Activated CD8-positive, alpha-beta T cell treated with anti-CD3 and anti-CD28 coated beads for 36 hours (primary cell): ENCODE results near the gene CCDC171. TPM values are rescaled to one million over a fixed set of nuclear protein-coding genes. Genes with fewer than 3 reads are reported as not detected.

Experiments
- ATAC-seq: fragments of 200-7000 bp; cut with Tn5 transposase; one replicate; pipeline ENCODE4 v1.10.0; 2021; ENCODE audit warnings: mild to moderate bottlenecking, moderate library complexity
- CTCF ChIA-PET: fragments of 350-600 bp; sonication (Branson Sonifier 250); formaldehyde crosslinking; loops from one replicate; lab custom pipeline; 2021; ENCODE audit warnings: antibody characterized with exemption; lab: Charles Lee
- POLR2A ChIA-PET: fragments of 350-600 bp; sonication (Branson Sonifier 250); formaldehyde crosslinking; loops from one replicate; lab custom pipeline; 2021; ENCODE audit warnings: antibody characterized with exemption; lab: Charles Lee
- DNase-seq: peaks from one replicate; pipeline ENCODE4 v3.0.0-alpha.2; 2020
- H3K27ac Mint-ChIP-seq: one replicate; pipeline ENCODE4 v1.8.0; 2021; ENCODE audit warnings: mild to moderate bottlenecking, mixed read lengths
- H3K27me3 Mint-ChIP-seq: one replicate; pipeline ENCODE4 v1.8.0; 2021; ENCODE audit warnings: mixed read lengths
- H3K36me3 Mint-ChIP-seq: one replicate; pipeline ENCODE4 v1.8.0; 2021; ENCODE audit warnings: low read depth, mixed read lengths
- H3K4me1 Mint-ChIP-seq: one replicate; pipeline ENCODE4 v1.8.0; 2021; ENCODE audit warnings: low read depth, mixed read lengths
- H3K4me3 Mint-ChIP-seq: one replicate; pipeline ENCODE4 v1.8.0; 2021; ENCODE audit warnings: mild to moderate bottlenecking, moderate library complexity, mixed read lengths
- H3K9me3 Mint-ChIP-seq: one replicate; pipeline ENCODE4 v1.8.0; 2021; ENCODE audit warnings: mixed read lengths
- intact Hi-C: fragments of 100-400 bp; cut with micrococcal nuclease; formaldehyde crosslinking; loops from one replicate; pipeline ENCODE4 v1.10.0; 2022
- total RNA-seq, 2 experiments: library from RNA; stranded (reverse); gene quantifications; one replicate each; pipeline ENCODE4 v1.2.3, GENCODE V29; 2021
- TF ChIP-seq, protein P1 (sequence below): fragments of 200-600 bp; IDR thresholded peaks from one replicate; pipeline ENCODE4 v1.8.0; 2022; ENCODE audit warnings: antibody characterized with exemption, mild to moderate bottlenecking

The CCDC171 gene
- total RNA-seq, 2 experiments from 2014 or later, result 2.1 to 2.3 TPM

DNA sequence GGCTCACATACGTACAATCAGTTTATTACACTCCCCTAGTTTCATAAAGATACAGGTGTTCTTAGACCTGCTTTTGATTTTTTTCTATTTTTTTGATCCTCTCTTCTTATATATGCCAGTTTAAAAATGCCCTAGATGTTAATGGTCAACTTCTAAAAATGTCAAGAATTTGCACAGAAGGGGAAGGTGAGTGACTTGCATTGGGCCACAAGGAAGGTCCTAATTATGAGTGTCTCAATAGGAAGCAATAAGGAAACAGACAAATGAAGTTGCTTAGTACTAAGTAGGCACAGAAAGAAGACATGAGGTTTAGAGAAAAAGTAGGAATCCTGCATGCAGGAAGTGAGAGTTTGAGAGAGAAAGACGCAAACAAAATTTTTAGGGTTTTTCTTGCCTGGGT is 3.2 kb upstream of the CCDC171 start:
- ChIA-PET CTCF (no interaction called here), POLR2A (interaction anchor here (0.6 to 1.4 kb wide), 3 partner anchors 10 to 275 kb away, joined by 3 to 5 read pairs (median 4); no protein-coding TSS in a partner anchor)

DNA sequence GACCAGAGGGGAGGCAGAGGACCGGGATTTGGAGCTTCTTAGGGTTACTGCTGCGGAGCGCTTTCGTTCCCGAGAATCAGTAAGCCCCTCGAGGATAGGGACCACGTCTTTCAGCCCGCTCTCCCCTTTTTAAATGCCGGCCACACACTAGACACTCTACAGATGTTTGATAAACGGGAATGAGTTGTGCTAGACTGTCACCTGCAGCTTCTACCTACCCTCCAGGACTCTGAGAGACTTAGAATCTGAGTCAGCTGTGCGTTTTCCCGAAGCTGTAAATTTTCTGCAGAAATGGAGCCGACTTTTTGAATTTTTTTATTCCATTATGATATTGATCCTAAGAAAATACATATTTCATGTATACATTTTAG is 670 bp downstream of the CCDC171 start:
- Mint-ChIP-seq H3K4me3 (peak overlapping the region; percentile 88), H3K27ac (peak overlapping the region; percentile 90), H3K27me3 (no peaks in the 10 kb centered on the region), H3K9me3 (no peaks in the 10 kb centered on the region), H3K36me3 (no peaks in the 10 kb centered on the region), H3K4me1 (peaks cover 7% of the 10 kb centered on the region)
- intact Hi-C loops, result loop anchor here (5.0 kb wide), 2 partner anchors 41 to 54 kb away; partner anchors contain the start of gene PSIP1
- ChIA-PET POLR2A (interaction anchor here (0.7 to 2.4 kb wide), 5 partner anchors 9 to 130 kb away, joined by 3 to 27 read pairs (median 3); partner anchors contain the start of genes PSIP1 and SNAPC3), CTCF (interaction anchor here (1.3 to 4.4 kb wide), 7 partner anchors 14 to 341 kb away, joined by 4 to 42 read pairs (median 5); no protein-coding TSS in a partner anchor)
- ATAC-seq, result peak; percentile 3
- TF ChIP-seq, protein P1, sequence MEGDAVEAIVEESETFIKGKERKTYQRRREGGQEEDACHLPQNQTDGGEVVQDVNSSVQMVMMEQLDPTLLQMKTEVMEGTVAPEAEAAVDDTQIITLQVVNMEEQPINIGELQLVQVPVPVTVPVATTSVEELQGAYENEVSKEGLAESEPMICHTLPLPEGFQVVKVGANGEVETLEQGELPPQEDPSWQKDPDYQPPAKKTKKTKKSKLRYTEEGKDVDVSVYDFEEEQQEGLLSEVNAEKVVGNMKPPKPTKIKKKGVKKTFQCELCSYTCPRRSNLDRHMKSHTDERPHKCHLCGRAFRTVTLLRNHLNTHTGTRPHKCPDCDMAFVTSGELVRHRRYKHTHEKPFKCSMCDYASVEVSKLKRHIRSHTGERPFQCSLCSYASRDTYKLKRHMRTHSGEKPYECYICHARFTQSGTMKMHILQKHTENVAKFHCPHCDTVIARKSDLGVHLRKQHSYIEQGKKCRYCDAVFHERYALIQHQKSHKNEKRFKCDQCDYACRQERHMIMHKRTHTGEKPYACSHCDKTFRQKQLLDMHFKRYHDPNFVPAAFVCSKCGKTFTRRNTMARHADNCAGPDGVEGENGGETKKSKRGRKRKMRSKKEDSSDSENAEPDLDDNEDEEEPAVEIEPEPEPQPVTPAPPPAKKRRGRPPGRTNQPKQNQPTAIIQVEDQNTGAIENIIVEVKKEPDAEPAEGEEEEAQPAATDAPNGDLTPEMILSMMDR, result no peak
- no peak for DNase-seq

More for the DNA sequence above, 3.2 kb upstream of the CCDC171 start:
- Mint-ChIP-seq H3K27me3 (no peaks in the 10 kb centered on the region), H3K4me1 (peaks cover 7% of the 10 kb centered on the region), H3K4me3 (no peak overlapping the region), H3K9me3 (no peaks in the 10 kb centered on the region), H3K27ac (no peak overlapping the region), H3K36me3 (no peaks in the 10 kb centered on the region)
- DNase-seq (no peak), ATAC-seq (no peak)
- TF ChIP-seq, protein P1, result no peak
- intact Hi-C loops, result loop anchor here (5.0 kb wide), 2 partner anchors 37 to 58 kb away; partner anchors contain the start of gene PSIP1

- DNase-seq, result no peak
Measured at GRCh38 chr9:15570769-15571168, 17.9 kb downstream of the CCDC171 start.

DNA sequence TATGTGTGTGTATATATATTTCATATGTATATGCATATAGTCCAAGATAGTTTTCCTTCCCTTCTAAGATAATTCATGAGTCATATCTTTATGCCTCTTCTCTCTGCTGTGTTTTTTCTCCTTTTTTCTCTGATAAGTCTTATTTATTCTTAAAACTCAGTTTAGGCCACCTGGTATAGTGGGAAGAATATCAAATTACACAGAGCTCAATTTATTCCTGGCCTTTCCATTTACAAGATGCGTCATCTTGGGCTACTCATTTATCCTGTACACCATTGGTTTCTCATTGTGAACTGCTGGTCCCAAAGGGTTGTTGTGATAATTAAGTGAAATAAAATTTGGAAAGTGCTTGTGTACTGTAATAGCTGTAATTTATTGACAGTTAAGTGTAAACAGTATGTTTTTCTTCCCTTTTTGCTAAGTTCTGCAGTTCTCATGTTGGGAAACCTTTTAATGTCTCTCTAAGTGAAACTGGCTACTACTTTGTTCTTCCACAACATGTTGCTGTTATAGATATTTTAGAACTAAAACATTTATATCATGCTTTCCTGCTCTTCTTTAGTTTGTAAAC is 19.4 kb downstream of the CCDC171 start:
- no peak overlapping the region for H3K27ac Mint-ChIP-seq
- intact Hi-C loops, result no loop called here
- H3K4me3 Mint-ChIP-seq, result no peak overlapping the region
- POLR2A ChIA-PET, result no interaction called here
- TF ChIP-seq, protein P1, result no peak
- no peak for DNase-seq
- no peaks in the 10 kb centered on the region for H3K27me3 Mint-ChIP-seq
- H3K36me3 Mint-ChIP-seq, result peaks cover 2% of the 10 kb centered on the region
- no peak for ATAC-seq
- H3K4me1 Mint-ChIP-seq, result no peaks in the 10 kb centered on the region
- no peaks in the 10 kb centered on the region for H3K9me3 Mint-ChIP-seq
- CTCF ChIA-PET, result interaction anchor here (2.3 kb wide), 1 partner anchor 19 kb away, joined by 7 read pairs; the partner anchor contains the start of gene CCDC171

More at GRCh38 chr9:15570769-15571168, 17.9 kb downstream of the CCDC171 start:
- H3K9me3 Mint-ChIP-seq, result no peaks in the 10 kb centered on the region
- intact Hi-C loops, result no loop called here
- H3K27ac Mint-ChIP-seq, result no peak overlapping the region
- H3K4me1 Mint-ChIP-seq, result no peaks in the 10 kb centered on the region
- POLR2A ChIA-PET, result no interaction called here
- no peak for ATAC-seq
- H3K27me3 Mint-ChIP-seq, result no peaks in the 10 kb centered on the region
- TF ChIP-seq, protein P1, result no peak
- CTCF ChIA-PET, result interaction anchor here (0.6 to 2.3 kb wide), 2 partner anchors 18 to 75 kb away, joined by 3 to 7 read pairs; partner anchors contain the start of gene CCDC171
- H3K36me3 Mint-ChIP-seq, result peaks cover 2% of the 10 kb centered on the region
- no peak overlapping the region for H3K4me3 Mint-ChIP-seq
